Brain microvascular endothelial cell (primary cell): ENCODE results near the gene CBL.
A peak's percentile ranks its signal among the peaks of the same experiment; 100 is the strongest.

Experiments
- DNase-seq: peaks from one replicate; pipeline ENCODE4 v3.0.0-alpha.2; 2020
- H3K27ac ChIP-seq: fragments of 250-450 bp; sonication (Bioruptor Pico); 2 replicates; pipeline ENCODE4 v1.5.1; 2020; ENCODE audit warnings: mild to moderate bottlenecking, moderate library complexity
- H3K27me3 ChIP-seq: fragments of 250-450 bp; sonication (Bioruptor Pico); replicated peaks from 2 replicates; pipeline ENCODE4 v1.5.1; 2020; ENCODE audit warnings: mild to moderate bottlenecking
- H3K36me3 ChIP-seq: fragments of 250-450 bp; sonication (Bioruptor Pico); replicated peaks from 2 replicates; pipeline ENCODE4 v1.5.1; 2020; ENCODE audit warnings: mild to moderate bottlenecking
- H3K4me3 ChIP-seq: 2 replicates; pipeline ENCODE4 v1.5.1; 2011; ENCODE audit warnings: low read depth, mild to moderate bottlenecking, control low read depth, low read length, moderate library complexity
- CTCF ChIP-seq: IDR thresholded peaks from 2 replicates; pipeline ENCODE4 v1.5.1; 2011; ENCODE audit warnings: low read depth, mild to moderate bottlenecking, moderate library complexity, low read length, control low read depth, inconsistent platforms; ENCODE audit errors: missing control alignments
- in situ Hi-C: cut with HindIII; loops from 2 replicates; pipeline ENCODE4 v1.10.0; 2017; ENCODE audit warnings: low sequenced_read_pairs, low pct_ligation_motif_present

Gene CBL

DNA sequence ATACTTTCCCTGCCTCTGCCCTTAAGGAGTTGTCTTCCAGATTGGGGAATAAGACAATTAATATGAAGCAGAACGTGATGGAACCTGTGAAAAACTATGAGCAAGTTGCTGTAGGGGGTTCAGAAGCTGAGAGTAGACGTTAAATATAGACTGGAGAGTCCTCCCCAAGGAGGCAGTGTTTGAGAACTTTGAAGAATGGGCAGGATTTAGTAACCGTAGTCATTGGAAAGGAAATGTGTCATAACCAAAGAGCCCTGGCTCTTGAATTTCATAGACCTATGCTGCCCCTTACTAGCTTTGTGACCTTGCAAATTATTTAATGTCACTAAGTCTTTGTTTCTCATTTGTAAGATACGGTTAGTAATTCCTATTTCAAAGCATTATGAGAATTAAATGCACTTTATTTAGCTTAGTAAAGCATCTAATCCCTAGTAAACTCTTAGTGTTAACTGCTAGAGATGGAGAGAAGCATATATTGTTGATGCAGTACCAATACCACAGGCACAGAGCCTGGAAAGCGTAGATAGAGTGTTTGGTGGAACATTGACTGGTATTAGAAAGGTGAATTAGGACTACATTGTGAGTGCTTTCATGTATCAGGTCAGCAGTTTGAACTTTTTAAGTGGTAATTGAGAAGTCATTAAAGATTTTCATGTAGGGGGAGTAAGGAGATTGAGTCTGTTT lies 56.7 kb downstream of the CBL start:
- DNase-seq = peak; percentile 30
- H3K27me3 ChIP-seq = no peaks in the 10 kb centered on the region
- no peak overlapping the region for H3K4me3 ChIP-seq
- in situ Hi-C loops = no loop called here
- H3K27ac ChIP-seq = no peak overlapping the region
- TF ChIP-seq CTCF = peak; percentile 48
- H3K36me3 ChIP-seq = no peaks in the 10 kb centered on the region

DNA sequence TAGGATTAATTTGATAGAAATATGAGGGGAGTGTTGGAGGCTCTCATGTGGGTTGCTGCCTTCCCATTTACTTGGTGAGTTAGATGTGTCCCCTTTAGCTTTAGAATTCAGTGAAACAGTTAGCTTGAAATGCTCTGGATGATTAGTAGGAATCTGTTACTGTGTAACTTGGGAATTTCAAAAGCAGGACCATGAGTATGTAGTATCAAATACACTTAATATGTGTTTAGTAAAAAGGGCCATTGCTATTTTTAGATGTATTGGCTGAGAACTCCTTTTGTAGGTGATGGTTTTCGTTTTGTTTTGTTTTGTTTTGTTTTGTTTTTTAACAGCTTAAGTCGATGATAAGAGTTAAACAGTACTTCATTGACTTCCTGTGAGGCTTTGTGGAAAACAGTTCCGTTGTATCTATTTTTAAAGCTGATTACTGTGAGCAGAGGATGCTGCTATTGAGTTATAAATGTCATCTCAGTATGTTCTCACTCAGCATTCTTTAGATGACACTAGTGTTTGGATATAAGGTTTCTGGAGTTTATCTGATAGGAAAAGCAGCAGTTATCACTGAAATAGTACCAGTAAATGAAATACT lies 57.3 kb downstream of the CBL start:
- no peak for TF ChIP-seq CTCF
- no peak overlapping the region for H3K4me3 ChIP-seq
- H3K27me3 ChIP-seq = no peaks in the 10 kb centered on the region
- H3K27ac ChIP-seq = no peak overlapping the region
- no peaks in the 10 kb centered on the region for H3K36me3 ChIP-seq
- in situ Hi-C loops = no loop called here
- no peak for DNase-seq

- H3K27ac ChIP-seq = no peak overlapping the region
- no peaks in the 10 kb centered on the region for H3K36me3 ChIP-seq
- TF ChIP-seq CTCF = no peak
- in situ Hi-C loops = no loop called here
- no peak for DNase-seq
- H3K4me3 ChIP-seq = no peak overlapping the region
- H3K27me3 ChIP-seq = no peaks in the 10 kb centered on the region
Measured at GRCh38 chr11:119266063-119266462, 59.9 kb downstream of the CBL start.

- in situ Hi-C loops = no loop called here
- DNase-seq = no peak
- no peaks in the 10 kb centered on the region for H3K27me3 ChIP-seq
- H3K36me3 ChIP-seq = no peaks in the 10 kb centered on the region
- H3K4me3 ChIP-seq = no peak overlapping the region
- no peak overlapping the region for H3K27ac ChIP-seq
- TF ChIP-seq CTCF = no peak
Measured at GRCh38 chr11:119266517-119267255, 60.5 kb downstream of the CBL start.

DNA sequence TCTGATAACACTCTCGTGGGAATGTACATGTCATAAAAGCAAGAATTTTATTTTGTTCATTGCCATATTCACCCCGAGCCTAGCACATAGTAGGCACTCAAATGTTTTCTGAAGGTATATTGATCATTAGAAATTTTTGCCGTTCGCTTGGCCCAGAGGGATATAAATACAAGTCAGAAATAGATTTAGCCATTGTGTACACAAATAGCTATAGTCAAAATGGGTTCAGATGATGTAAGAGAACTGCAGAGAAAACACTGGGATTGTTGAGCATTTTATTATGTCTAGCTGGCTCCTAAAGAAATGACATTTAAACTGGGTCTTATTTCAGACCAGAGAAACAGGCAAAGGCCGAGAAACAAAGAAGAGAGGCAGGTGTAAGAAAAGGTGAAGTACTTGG lies 61.5 kb downstream of the CBL start:
- Histone ChIP-seq H3K4me3 (no peak overlapping the region), H3K27me3 (no peaks in the 10 kb centered on the region), H3K27ac (no peak overlapping the region), H3K36me3 (no peaks in the 10 kb centered on the region)
- in situ Hi-C loops = no loop called here
- TF ChIP-seq CTCF = no peak
- DNase-seq = no peak
